ENCODE results near the gene ARHGEF2. TPM values are rescaled to one million over a fixed set of nuclear protein-coding genes. Genes with fewer than 3 reads are reported as not detected.

Gene ARHGEF2
- total and polyA plus RNA-seq, 2 of the 13 experiments (the other 11 are each of a cell fraction or from before 2014, with no cell fraction given): 16.1 to 32.1 TPM

GRCh38 chr1:155940482-155940992, 37.8 kb downstream of the ARHGEF2 start (continued):
- TF ChIP-seq TOPORS (CRISPR knock-in tag; IDR thresholded peaks at IDR 0.05): 0 out of 2 replicates have a peak, but pooled peaks have one; percentile 53
- TF ChIP-seq PATZ1 (CRISPR knock-in tag; IDR thresholded peaks at IDR 0.05): peak; percentile 68
- 0 out of 2 replicates have a peak, but pooled peaks have one; percentile 53 for TF ChIP-seq SP140L (CRISPR knock-in tag; IDR thresholded peaks at IDR 0.05; ENCODE audit: borderline replicate concordance)
- TF ChIP-seq NR2F6 (IDR thresholded peaks at IDR 0.05): peak; percentile 34; the same call in 1 of the 2 replicates
- peak; percentile 41; the same call in 1 of the 2 replicates for TF ChIP-seq NR2F6 (CRISPR knock-in tag; IDR thresholded peaks at IDR 0.05)
- no peak for TF ChIP-seq RFX1 (IDR thresholded peaks at IDR 0.05)
- TF ChIP-seq GZF1 (CRISPR knock-in tag; IDR thresholded peaks at IDR 0.05): no peak
- TF ChIP-seq MAF1 (CRISPR knock-in tag; IDR thresholded peaks at IDR 0.05; ENCODE audit: borderline replicate concordance): no peak
- peak; percentile 58; the same call in 1 of the 2 replicates for TF ChIP-seq FOXA3 (CRISPR knock-in tag; IDR thresholded peaks at IDR 0.05)
- TF ChIP-seq SNAI1 (CRISPR knock-in tag; IDR thresholded peaks at IDR 0.05; ENCODE audit: borderline replicate concordance): no peak
- no peak for TF ChIP-seq CREBL2 (CRISPR knock-in tag; IDR thresholded peaks at IDR 0.05; ENCODE audit: borderline replicate concordance)
- no peak; the same call in 1 of the 2 replicates for TF ChIP-seq DMAP1 (CRISPR knock-in tag; IDR thresholded peaks at IDR 0.05)
- 0 out of 2 replicates have a peak, but pooled peaks have one; percentile 10 for TF ChIP-seq ARID2 (CRISPR knock-in tag; IDR thresholded peaks at IDR 0.05; ENCODE audit: borderline replicate concordance)
- no peak for TF ChIP-seq ZNF225 (CRISPR knock-in tag; IDR thresholded peaks at IDR 0.05)
- no peak for TF ChIP-seq ZNF512 (CRISPR knock-in tag; IDR thresholded peaks at IDR 0.05)
- TF ChIP-seq ZNF280D (CRISPR knock-in tag; IDR thresholded peaks at IDR 0.05): no peak
- peak; percentile 48 for TF ChIP-seq PPARG (CRISPR knock-in tag; conservative IDR thresholded peaks at IDR 0.05)
- TF ChIP-seq ZBTB21 (CRISPR knock-in tag; IDR thresholded peaks at IDR 0.05): no peak
- no peak for TF ChIP-seq TRIM24 (CRISPR knock-in tag; IDR thresholded peaks at IDR 0.05)
- TF ChIP-seq ZFP82 (CRISPR knock-in tag; IDR thresholded peaks at IDR 0.05; ENCODE audit: borderline replicate concordance): no peak
- TF ChIP-seq HMG20A (CRISPR knock-in tag; IDR thresholded peaks at IDR 0.05; ENCODE audit: borderline replicate concordance): peak; percentile 35; the same call in 1 of the 2 replicates
- no peak for TF ChIP-seq HIVEP1 (CRISPR knock-in tag; IDR thresholded peaks at IDR 0.05)
- TF ChIP-seq RXRB (CRISPR knock-in tag; IDR thresholded peaks at IDR 0.05; ENCODE audit: borderline replicate concordance): 0 out of 2 replicates have a peak, but pooled peaks have one; percentile 29
- TF ChIP-seq SUZ12 (IDR thresholded peaks at IDR 0.05; ENCODE audit: low read depth, low read length): no peak
- peak; percentile 56 for TF ChIP-seq SMAD3 (CRISPR knock-in tag; IDR thresholded peaks at IDR 0.05)

All from HepG2 (cell line).